Breast epithelium (tissue), 4 donors: ENCODE measurements around the gene GGPS1. TPM values are rescaled to one million over a fixed set of nuclear protein-coding genes. Genes with fewer than 3 reads are reported as not detected.

ENCODE experiments used
- DNase-seq, 2 donors: peaks; one replicate each; pipeline ENCODE4 v3.0.0-alpha.2; 2019; ENCODE audit warnings: low spot score in 2 of 2
- H3K27ac ChIP-seq, 2 donors: fragments of 200-600 bp; sonication (generic) in 1 of 2; one replicate each; pipeline ENCODE4 v1.5.1; 2016 to 2019; ENCODE audit warnings: mild to moderate bottlenecking in 1 of 2
- H3K27me3 ChIP-seq, 2 donors: fragments of 200-600 bp; sonication (generic) in 1 of 2; one replicate each; pipeline versions ENCODE4 v1.5.1 to v1.6.0; 2017 to 2019; ENCODE audit warnings: control low read depth in 1 of 2, mild to moderate bottlenecking in 1 of 2
- H3K36me3 ChIP-seq: fragments of 200-600 bp; one replicate; pipeline ENCODE4 v1.5.1; 2019
- H3K4me1 ChIP-seq, 2 donors: fragments of 200-600 bp; sonication (generic); one replicate each; pipeline ENCODE4 v1.5.1; 2016 to 2019; ENCODE audit warnings: control low read depth in 1 of 2
- H3K4me3 ChIP-seq, 3 donors: fragments of 200-600 bp; sonication (generic); 1 replicate in 2 of 3; 2 replicates in 1 of 3; pipeline ENCODE4 v1.5.1; 2016 to 2019; ENCODE audit warnings: mild to moderate bottlenecking in 3 of 3, moderate library complexity in 2 of 3
- H3K9me3 ChIP-seq, 2 donors: fragments of 200-600 bp; sonication (generic) in 1 of 2; one replicate each; pipeline ENCODE4 v1.5.1; 2016 to 2019; ENCODE audit warnings: control low read depth in 1 of 2
- POLR2A ChIP-seq: fragments of 450-650 bp; IDR thresholded peaks from one replicate; pipeline ENCODE4 v1.6.1; 2016; ENCODE audit warnings: antibody characterized with exemption, mild to moderate bottlenecking, moderate library complexity
- POLR2AphosphoS5 ChIP-seq, 3 donors: sonication (generic); formaldehyde crosslinking; IDR thresholded peaks; one replicate each; pipeline ENCODE4 v1.6.1; 2017; ENCODE audit warnings: antibody characterized with exemption in 3 of 3
- intact Hi-C: fragments of 100-400 bp; cut with DNase I; formaldehyde crosslinking; loops from one replicate; pipeline ENCODE4 v1.15.1; 2023; ENCODE audit warnings: low total_unique reads
- total RNA-seq, 3 donors: library from RNA; depleted of rRNA; stranded (reverse); fragments of >200 nt; gene quantifications; one replicate each; pipeline ENCODE4 v1.1.0, GENCODE V29; 2016
- TF ChIP-seq, protein P1 (sequence below), 3 donors: fragments of 450-650 bp; IDR thresholded peaks; one replicate each; pipeline ENCODE4 v1.5.1; 2016 to 2017; ENCODE audit warnings: antibody characterized with exemption in 3 of 3, mild to moderate bottlenecking in 3 of 3, moderate library complexity in 3 of 3

Gene GGPS1
- total RNA-seq, 3 donors from 2014 or later, result 17.7 to 38.3 (median 22.4) TPM

DNA sequence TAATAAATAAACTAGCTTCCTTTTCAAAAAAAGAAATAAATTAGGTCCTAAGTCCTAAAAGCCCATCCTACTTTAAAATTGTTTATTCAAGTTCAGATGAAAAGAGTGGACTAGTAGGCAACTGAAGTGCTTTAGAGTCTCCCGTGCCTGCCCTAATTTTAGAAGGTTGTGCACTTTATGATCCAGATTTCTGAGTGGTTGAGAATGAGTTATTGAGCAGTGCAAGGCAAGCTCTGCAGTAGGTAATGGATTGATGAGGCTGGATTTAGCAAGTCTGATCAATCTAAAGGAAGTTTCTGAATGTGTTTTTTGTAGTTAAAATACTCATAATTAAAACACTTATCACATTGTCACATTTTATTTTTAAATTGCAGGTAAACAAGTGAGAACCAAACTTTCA lies 13.0 kb downstream of the GGPS1 start:
- no peaks in the 10 kb centered on the region for H3K4me1 ChIP-seq
- no peak overlapping the region for H3K27ac ChIP-seq
- intact Hi-C loops, result no loop called here
- H3K27me3 ChIP-seq, result no peaks in the 10 kb centered on the region
- H3K9me3 ChIP-seq, result no peaks in the 10 kb centered on the region
- H3K4me3 ChIP-seq, result no peak overlapping the region
- H3K36me3 ChIP-seq, result peaks cover 6% of the 10 kb centered on the region
- TF ChIP-seq, protein P1, sequence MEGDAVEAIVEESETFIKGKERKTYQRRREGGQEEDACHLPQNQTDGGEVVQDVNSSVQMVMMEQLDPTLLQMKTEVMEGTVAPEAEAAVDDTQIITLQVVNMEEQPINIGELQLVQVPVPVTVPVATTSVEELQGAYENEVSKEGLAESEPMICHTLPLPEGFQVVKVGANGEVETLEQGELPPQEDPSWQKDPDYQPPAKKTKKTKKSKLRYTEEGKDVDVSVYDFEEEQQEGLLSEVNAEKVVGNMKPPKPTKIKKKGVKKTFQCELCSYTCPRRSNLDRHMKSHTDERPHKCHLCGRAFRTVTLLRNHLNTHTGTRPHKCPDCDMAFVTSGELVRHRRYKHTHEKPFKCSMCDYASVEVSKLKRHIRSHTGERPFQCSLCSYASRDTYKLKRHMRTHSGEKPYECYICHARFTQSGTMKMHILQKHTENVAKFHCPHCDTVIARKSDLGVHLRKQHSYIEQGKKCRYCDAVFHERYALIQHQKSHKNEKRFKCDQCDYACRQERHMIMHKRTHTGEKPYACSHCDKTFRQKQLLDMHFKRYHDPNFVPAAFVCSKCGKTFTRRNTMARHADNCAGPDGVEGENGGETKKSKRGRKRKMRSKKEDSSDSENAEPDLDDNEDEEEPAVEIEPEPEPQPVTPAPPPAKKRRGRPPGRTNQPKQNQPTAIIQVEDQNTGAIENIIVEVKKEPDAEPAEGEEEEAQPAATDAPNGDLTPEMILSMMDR (IDR thresholded peaks at IDR 0.05), result no peak
- no peak for TF ChIP-seq POLR2A
- TF ChIP-seq POLR2AphosphoS5 (IDR thresholded peaks at IDR 0.05), result no peak
- DNase-seq, result no peak

- no peak overlapping the region for H3K27ac ChIP-seq
- H3K4me1 ChIP-seq, result no peaks in the 10 kb centered on the region
- H3K4me3 ChIP-seq, result no peak overlapping the region
- H3K9me3 ChIP-seq, result no peaks in the 10 kb centered on the region
- no peak for TF ChIP-seq POLR2AphosphoS5 (IDR thresholded peaks at IDR 0.05)
- H3K27me3 ChIP-seq, result no peaks in the 10 kb centered on the region
- DNase-seq, result no peak
- H3K36me3 ChIP-seq, result peaks cover 6% of the 10 kb centered on the region
- intact Hi-C loops, result no loop called here
Observed at GRCh38 chr1:235342039-235342438, 13.7 kb downstream of the GGPS1 start.

DNA sequence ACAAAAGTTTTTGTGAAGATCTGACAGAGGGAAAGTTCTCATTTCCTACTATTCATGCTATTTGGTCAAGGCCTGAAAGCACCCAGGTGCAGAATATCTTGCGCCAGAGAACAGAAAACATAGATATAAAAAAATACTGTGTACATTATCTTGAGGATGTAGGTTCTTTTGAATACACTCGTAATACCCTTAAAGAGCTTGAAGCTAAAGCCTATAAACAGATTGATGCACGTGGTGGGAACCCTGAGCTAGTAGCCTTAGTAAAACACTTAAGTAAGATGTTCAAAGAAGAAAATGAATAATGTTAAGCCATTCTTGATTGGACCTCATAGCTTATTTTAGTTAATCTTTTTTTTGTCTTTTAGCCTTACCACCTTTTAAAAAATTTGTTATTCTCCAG lies 14.1 kb downstream of the GGPS1 start:
- DNase-seq, result no peak
- TF ChIP-seq, protein P1 (IDR thresholded peaks at IDR 0.05), result no peak
- no peak for TF ChIP-seq POLR2A
- TF ChIP-seq POLR2AphosphoS5 (IDR thresholded peaks at IDR 0.05), result no peak
- H3K27me3 ChIP-seq, result no peaks in the 10 kb centered on the region
- intact Hi-C loops, result no loop called here
- peaks cover 6% of the 10 kb centered on the region for H3K36me3 ChIP-seq
- no peaks in the 10 kb centered on the region for H3K4me1 ChIP-seq
- H3K27ac ChIP-seq, result no peak overlapping the region
- no peaks in the 10 kb centered on the region for H3K9me3 ChIP-seq
- no peak overlapping the region for H3K4me3 ChIP-seq

- Histone ChIP-seq H3K4me3 (no peak overlapping the region), H3K4me1 (no peaks in the 10 kb centered on the region), H3K9me3 (no peaks in the 10 kb centered on the region), H3K36me3 (peaks cover 6% of the 10 kb centered on the region), H3K27ac (no peak overlapping the region), H3K27me3 (no peaks in the 10 kb centered on the region)
- TF ChIP-seq POLR2A, result no peak
- TF ChIP-seq, protein P1 (IDR thresholded peaks at IDR 0.05), result no peak
- TF ChIP-seq POLR2AphosphoS5 (IDR thresholded peaks at IDR 0.05), result no peak
- DNase-seq, result no peak
- intact Hi-C loops, result no loop called here
Observed at GRCh38 chr1:235343726-235344125, 15.4 kb downstream of the GGPS1 start.

DNA sequence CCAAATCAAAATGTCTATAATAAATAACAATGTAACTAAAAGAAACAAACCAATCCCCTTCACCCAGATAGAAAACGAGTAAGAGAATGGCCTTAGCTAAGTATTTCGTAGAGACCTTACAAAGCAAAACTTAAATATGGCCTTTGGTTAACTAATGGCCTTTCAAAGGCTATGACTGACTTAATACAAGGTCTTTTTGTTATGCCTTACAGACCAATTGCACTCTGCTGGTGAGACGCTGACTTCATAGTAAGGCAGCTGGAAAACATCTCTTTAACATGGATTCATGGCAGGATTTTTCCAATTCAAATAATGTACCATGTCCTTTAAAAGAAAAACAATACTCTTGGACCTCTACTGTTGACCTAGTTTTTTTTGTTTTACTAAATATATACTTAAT lies 23.1 kb downstream of the GGPS1 start:
- Histone ChIP-seq H3K4me3 (no peak overlapping the region), H3K36me3 (no peaks in the 10 kb centered on the region), H3K27ac (no peak overlapping the region), H3K9me3 (no peaks in the 10 kb centered on the region), H3K4me1 (no peaks in the 10 kb centered on the region), H3K27me3 (no peaks in the 10 kb centered on the region)
- DNase-seq, result no peak
- TF ChIP-seq, protein P1 (IDR thresholded peaks at IDR 0.05), result no peak
- no peak for TF ChIP-seq POLR2AphosphoS5 (IDR thresholded peaks at IDR 0.05)
- TF ChIP-seq POLR2A, result no peak
- intact Hi-C loops, result no loop called here

GRCh38 chr1:235351898-235352297 lies 23.5 kb downstream of the GGPS1 start:
- Histone ChIP-seq H3K4me3 (no peak overlapping the region), H3K9me3 (no peaks in the 10 kb centered on the region), H3K27me3 (no peaks in the 10 kb centered on the region), H3K4me1 (no peaks in the 10 kb centered on the region), H3K27ac (no peak overlapping the region), H3K36me3 (no peaks in the 10 kb centered on the region)
- intact Hi-C loops, result no loop called here
- DNase-seq, result no peak
- TF ChIP-seq, protein P1 (IDR thresholded peaks at IDR 0.05), result no peak
- TF ChIP-seq POLR2AphosphoS5 (IDR thresholded peaks at IDR 0.05) (no peak), POLR2A (no peak)
